GM21526 (cell line): Measurements from ENCODE around the gene FRAS1.
"Not testable (repeated sequence)": the region's sequence is repeated elsewhere in the genome, so short reads cannot be mapped to it uniquely, and the experiment has no call there.

Experiments
- ATAC-seq: cut with Tn5 transposase; IDR thresholded peaks from one replicate; pipeline ENCODE4 v1.9.1; 2021; ENCODE audit warnings: moderate library complexity; ENCODE audit not compliant: unreplicated experiment, low FRiP score

FRAS1 gene

GRCh38 chr4:78119698-78120097 is 62.6 kb downstream of the FRAS1 start:
- ATAC-seq: no peak

- no peak for ATAC-seq
Measured at GRCh38 chr4:78120144-78120880, 63.2 kb downstream of the FRAS1 start.

GRCh38 chr4:78121338-78121904 is 64.3 kb downstream of the FRAS1 start:
- ATAC-seq: no peak

DNA sequence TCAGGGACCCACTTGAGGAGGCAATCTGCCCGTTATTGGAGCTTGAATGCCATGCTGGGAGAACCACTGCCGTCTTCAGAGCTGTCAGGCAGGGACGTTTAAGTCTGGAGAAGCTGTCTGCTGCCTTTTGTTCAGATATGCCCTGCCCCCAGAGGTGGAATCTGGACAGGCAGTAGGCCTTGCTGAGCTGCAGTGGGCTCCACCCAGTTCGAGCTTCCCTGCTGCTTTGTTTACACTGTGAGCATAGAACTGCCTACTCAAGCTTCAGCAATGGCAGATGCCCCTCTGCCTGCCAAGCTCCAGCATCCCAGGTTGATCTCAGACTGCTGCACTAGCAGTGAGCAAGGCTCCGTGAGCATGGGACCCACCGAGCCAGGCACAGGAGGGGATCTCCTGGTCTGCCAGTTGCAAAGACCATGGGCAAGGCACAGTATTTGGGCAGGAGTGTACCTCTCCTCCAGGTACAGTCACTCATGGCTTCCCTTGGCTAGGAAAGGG is 68.8 kb downstream of the FRAS1 start:
- not testable (repeated sequence) for ATAC-seq

DNA sequence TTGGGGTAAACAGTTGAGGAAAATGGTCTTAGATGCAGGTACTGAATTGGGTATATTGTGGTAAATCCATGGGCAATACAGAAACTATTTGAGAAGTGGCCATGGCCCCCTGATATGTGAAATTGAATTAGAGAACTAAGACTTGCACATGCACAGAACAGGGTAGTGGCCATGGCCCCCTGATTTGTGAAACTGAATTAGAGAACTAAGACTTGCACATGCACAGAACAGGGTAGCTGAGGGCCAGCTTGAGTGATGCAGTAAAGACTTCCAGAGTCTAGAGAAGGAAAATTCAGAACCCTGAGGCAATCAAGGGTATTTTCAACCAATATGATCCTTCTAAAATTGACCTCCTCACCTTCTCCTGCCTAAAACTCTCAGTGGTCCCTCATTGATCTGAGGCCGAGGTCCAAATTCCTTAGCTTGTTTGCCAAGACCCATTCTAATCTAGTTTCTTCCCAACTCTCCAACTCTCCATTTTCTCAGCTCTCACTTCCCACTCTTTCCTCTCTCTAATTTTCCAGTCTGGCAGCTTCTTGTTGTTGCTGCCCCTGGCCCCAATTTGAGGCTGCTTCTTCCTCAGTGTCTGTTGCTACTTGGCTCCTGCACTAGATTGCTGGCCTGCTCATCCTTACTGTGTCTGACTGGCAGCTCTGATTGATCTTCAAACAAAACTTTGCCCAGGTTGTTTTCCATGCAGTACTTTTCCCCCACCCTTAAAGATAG is 72.4 kb downstream of the FRAS1 start:
- no peak for ATAC-seq

DNA sequence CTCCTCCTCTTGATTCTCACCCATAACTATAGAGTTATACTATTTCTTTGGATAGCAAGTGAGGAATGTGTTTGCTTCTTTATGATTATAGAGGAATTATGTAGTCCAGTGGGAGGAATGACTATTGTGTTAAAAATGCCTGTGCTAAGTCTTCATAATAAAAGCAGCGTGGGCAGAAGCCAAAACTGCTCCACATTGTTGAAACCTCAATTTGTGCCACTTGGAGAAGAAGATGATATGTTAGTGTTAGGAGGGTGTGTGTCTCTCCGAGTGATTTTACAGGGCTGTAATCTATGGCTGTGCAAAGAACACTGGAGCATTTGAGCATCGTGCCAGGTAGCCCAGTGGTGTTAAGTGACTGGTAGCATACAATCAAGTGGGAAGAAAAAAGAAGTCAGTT is 74.3 kb downstream of the FRAS1 start:
- ATAC-seq: no peak

DNA sequence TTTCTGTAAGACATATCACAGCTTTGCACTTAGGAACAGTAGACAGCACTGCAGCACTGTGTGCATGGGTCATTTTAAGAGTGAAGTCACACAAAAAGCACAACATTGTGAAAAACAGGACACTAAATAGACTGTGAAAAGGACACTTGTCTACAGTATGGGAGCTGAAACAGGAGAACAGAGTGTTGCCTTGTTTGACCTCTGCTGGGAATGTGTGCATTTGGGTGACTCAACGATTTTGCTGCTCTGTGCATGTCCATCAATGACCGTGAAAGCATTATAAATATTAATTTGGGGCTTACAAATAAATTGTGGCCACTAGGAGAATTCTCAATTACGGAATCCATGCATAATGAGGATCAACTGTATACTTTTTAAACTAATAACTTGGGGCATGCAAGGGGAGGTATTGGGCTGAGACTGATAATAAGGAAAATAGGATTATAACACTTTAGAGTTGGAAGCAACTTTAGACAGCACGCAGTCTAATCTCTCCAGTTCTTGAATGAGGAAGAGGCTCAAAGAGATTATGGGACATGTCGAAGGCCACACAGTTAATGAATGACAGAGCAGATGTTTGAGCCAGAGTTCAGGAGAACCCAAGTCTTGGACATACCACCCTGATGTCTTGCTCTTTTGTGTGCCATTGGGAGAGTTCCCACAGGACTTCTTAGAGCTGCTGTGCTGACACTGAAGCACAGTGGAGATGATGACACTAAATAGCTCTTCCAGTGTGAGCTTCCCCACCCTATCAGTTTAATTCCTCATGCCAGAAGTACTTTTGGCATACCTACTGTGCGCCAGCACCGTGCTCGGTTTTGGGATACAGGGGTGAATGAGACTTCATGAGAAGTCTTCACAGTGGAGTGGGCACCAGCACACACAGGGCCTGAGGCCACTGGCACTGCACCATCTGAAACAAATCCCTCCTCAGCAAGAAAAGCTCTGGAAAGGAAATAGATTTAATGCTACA is 79.3 kb downstream of the FRAS1 start:
- no peak for ATAC-seq

- no peak for ATAC-seq
Measured at GRCh38 chr4:78137532-78137931, 80.4 kb downstream of the FRAS1 start.

DNA sequence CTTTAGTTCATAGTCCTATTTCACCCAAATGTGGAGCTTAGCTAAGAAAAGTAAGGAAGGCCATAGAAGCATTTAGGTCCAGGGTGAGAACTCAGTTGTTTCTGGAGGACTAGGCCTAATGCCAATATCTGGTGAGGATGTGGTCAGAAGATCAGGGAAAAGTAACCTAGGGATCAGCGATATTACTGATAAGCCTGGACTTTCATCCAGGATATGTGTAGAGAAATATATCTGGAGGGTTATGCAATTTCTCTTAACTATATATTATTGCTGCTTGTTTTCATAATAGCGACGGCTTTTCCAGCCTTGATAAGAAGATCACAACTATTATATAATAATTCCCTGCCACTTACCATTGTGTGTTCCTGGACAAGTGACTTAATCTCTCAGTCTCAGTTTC is 81.1 kb downstream of the FRAS1 start:
- ATAC-seq: no peak

GRCh38 chr4:78143634-78144033 is 86.5 kb downstream of the FRAS1 start:
- ATAC-seq: no peak

DNA sequence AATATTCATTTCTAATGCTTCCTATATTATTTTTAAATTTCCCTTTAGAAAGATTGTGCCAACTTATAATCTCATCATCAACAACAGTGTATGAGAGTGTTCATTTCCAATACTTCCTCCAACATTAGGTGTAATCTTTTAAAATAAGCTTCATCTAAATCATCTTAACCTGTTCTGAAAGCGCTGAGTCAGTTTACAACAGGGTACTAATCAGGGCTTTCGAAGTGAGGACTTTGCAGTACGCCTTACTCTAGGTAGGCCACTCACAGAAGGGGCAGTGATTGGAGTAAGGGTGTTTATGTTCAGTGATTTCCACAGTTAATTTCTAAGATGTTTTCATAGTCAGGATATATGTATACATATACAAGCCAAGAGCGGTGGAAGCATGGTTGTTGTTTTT is 87.9 kb downstream of the FRAS1 start:
- no peak for ATAC-seq

- ATAC-seq: no peak
Measured at GRCh38 chr4:78145622-78146021, 88.5 kb downstream of the FRAS1 start.

DNA sequence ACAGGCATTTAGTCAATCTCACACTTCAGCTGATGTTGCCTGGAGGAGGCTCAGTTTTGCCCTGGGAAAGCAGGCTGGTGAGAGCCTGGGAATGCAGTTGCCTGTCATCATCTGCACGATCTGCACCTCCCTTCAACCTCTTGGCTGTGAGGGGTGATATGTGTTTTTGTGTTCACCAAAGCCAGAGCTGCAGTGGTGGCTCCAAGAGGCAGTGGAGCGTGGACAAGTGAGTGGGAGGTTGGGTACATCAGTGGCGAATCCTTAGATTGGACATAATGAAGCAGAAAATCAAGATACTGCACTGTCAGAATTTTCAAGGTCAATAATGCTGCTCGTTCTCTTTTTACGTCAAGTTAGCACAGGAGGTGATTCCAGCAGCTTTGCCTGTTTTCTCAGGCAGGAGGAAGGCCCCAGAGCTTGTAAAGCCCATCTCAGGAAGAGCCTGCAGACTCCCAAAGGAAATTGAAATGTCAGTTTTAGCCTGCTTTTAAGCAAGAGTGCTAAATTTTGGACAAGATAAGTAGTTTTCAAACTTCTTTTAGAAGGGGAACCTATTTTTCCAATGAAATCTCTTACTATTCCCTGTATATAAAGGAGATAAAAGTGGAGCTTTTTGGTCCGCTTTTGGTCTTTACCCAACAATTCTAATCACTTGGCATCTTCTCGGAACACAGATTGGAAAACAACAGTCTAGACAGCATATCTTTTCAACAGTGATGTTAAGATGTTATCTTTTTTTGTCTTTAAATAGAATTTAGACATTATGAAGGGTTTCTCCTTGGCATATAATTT is 92.8 kb downstream of the FRAS1 start:
- ATAC-seq: no peak

DNA sequence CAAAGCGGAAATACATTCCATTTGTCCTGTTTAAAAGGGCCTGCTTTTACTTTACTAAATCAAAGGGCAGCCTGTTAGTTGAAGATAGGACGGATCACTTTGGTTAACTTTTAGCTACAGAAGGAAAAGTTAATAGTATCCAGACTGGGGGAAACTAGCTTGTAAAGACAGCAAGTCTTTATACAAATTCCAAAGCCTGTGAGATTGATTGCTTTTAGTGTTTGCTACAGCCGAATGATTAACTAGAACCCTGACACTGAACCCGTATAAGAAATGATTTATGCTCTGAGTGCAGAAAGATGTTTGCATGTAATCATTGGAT is 93.4 kb downstream of the FRAS1 start:
- no peak for ATAC-seq

DNA sequence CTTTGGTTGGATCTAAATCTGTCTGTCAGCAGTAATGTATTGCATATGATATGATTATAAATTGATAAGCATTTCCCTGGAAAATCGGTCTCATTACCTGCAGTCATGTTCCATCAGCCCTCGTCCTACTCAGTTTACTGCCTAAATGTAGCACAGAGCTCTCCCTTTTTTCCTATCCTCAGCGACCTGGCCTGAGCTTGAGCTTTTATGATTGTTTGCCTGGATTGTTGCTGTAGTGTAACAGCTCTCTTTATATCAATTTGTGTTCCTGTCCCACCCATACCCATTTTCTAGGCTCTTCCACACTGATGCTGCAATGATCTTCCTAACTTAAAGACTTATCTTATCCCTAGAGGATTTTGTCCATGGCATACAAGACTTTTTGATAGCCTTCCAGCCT is 95.7 kb downstream of the FRAS1 start:
- ATAC-seq: no peak

- ATAC-seq: no peak
Measured at GRCh38 chr4:78154972-78155590, 98.0 kb downstream of the FRAS1 start.

DNA sequence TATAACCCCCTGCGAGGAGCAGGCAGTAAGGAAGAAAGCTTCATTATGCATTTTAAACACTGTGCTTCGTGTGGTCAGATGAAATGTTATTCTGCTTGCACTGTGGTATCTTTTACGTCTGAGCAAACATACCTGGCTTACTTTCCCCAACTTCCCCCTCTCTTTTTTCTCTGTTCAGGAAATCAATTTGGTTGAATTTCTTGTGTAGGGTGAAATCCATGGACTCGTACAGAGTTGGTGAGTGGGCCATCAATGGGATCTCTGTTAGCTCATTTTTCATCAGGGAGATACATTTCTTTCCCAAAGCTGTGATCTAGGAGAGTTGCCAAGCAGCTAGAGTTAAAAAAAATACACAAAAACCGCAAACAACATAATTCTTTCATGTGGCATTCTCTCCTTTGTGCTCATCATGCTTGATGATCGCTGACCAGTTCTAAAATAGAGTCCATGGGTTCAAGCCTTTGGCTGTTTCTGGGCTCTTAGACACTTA is 98.5 kb downstream of the FRAS1 start:
- no peak for ATAC-seq

- ATAC-seq: no peak
Measured at GRCh38 chr4:78156520-78156919, 99.4 kb downstream of the FRAS1 start.

GRCh38 chr4:78162342-78162741 is 105.2 kb downstream of the FRAS1 start:
- ATAC-seq: no peak
